Panc1 (cell line): Measurements from ENCODE around the gene RCN1. TPM values are rescaled to one million over a fixed set of nuclear protein-coding genes. Genes with fewer than 3 reads are reported as not detected.
A peak's percentile ranks its signal among the peaks of the same experiment; 100 is the strongest.

Source experiments
- ATAC-seq: fragments of 200-7000 bp; cut with Tn5 transposase; 2 replicates; pipeline ENCODE4 v1.9.1; 2020; ENCODE audit warnings: mild to moderate bottlenecking, moderate library complexity
- BruUV-seq: library from RNA; stranded (reverse); fragments of 400-500 nt; replicated peaks from 2 replicates; lab custom pipeline; 2021; lab: Mats Ljungman, UMichigan
- CTCF ChIA-PET: fragments of 300-600 bp; sonication (Branson Sonifier 250); formaldehyde crosslinking; loops from one replicate; lab custom pipeline; 2022; ENCODE audit warnings: antibody characterized with exemption; lab: Charles Lee
- POLR2A ChIA-PET: fragments of 300-600 bp; sonication (Branson Sonifier 250); formaldehyde crosslinking; loops from one replicate; lab custom pipeline; 2022; ENCODE audit warnings: antibody characterized with exemption; lab: Charles Lee
- DNase-seq: peaks from one replicate; pipeline ENCODE4 v3.0.0-alpha.2; 2010; ENCODE audit warnings: low read depth, low spot score
- H3K27ac ChIP-seq: 2 replicates; pipeline ENCODE4 v1.5.1; 2011; ENCODE audit warnings: mild to moderate bottlenecking, low read length, inconsistent platforms
- H3K27me3 ChIP-seq: fragments of 200-500 bp; sonication (Bioruptor generic); 2 replicates; pipeline ENCODE4 v1.6.0; 2014; ENCODE audit warnings: low read length, inconsistent platforms; ENCODE audit not compliant: control insufficient read depth, insufficient read depth
- H3K36me3 ChIP-seq: fragments of 200-500 bp; sonication (Bioruptor generic); 2 replicates; pipeline ENCODE4 v1.5.1; 2014; ENCODE audit warnings: inconsistent platforms, mild to moderate bottlenecking, low read length, moderate library complexity; ENCODE audit not compliant: control insufficient read depth, insufficient read depth
- H3K4me1 ChIP-seq: 2 replicates; pipeline ENCODE4 v1.5.1; 2011; ENCODE audit warnings: inconsistent platforms, mild to moderate bottlenecking, low read length, moderate library complexity; ENCODE audit not compliant: control insufficient read depth, insufficient read depth
- H3K4me3 ChIP-seq, 2 experiments: 2 replicates each; pipeline ENCODE4 v1.5.1; 2011 to 2012; ENCODE audit warnings: low read depth in 2 of 2, low read length in 2 of 2, mild to moderate bottlenecking in 2 of 2, inconsistent platforms in 1 of 2, moderate library complexity in 1 of 2
- H3K9me3 ChIP-seq: fragments of 200-500 bp; sonication (Bioruptor generic); 2 replicates; pipeline ENCODE4 v1.5.1; 2014; ENCODE audit warnings: low read depth, mild to moderate bottlenecking, inconsistent platforms, low read length, moderate library complexity; ENCODE audit not compliant: control insufficient read depth, insufficient read depth
- CTCF ChIP-seq: fragments of 450-650 bp; IDR thresholded peaks from 2 replicates; pipeline ENCODE4 v1.5.1; 2017; ENCODE audit warnings: mild to moderate bottlenecking
- POLR2AphosphoS5 ChIP-seq: IDR thresholded peaks from 2 replicates; pipeline ENCODE4 v1.6.1; 2012; ENCODE audit warnings: mild to moderate bottlenecking, low read depth, low read length, moderate library complexity
- REST ChIP-seq, 2 experiments: IDR thresholded peaks; 2 replicates each; pipeline ENCODE4 v1.6.1; 2011 to 2012; ENCODE audit warnings: low read depth in 2 of 2, control low read depth in 1 of 2, low read length in 1 of 2, mild to moderate bottlenecking in 1 of 2, moderate library complexity in 1 of 2; ENCODE audit not compliant: insufficient read depth in 1 of 2
- SIN3A ChIP-seq: IDR thresholded peaks from 2 replicates; pipeline ENCODE4 v1.6.1; 2012; ENCODE audit warnings: low read depth, mild to moderate bottlenecking, low read length, moderate library complexity, borderline replicate concordance; ENCODE audit not compliant: insufficient read depth
- TCF7L2 ChIP-seq: IDR thresholded peaks from 2 replicates; pipeline ENCODE4 v1.6.1; 2011; ENCODE audit warnings: mild to moderate bottlenecking, low read depth, low read length, inconsistent platforms
- in situ Hi-C: cut with HindIII; loops from 2 replicates; pipeline ENCODE4 v1.10.0; 2016; ENCODE audit warnings: low sequenced_read_pairs, low pct_unique_long_range_greater_than_20kb
- intact Hi-C: fragments of 100-400 bp; cut with micrococcal nuclease; formaldehyde crosslinking; loops from one replicate; pipeline ENCODE4 v1.10.0; 2022; ENCODE audit not compliant: unreplicated experiment
- total RNA-seq: library from RNA; stranded (reverse); gene quantifications from one replicate; pipeline ENCODE4 v1.2.1, GENCODE V29; 2021; ENCODE audit not compliant: unreplicated experiment

Gene RCN1
- total RNA-seq, 1 experiment from 2014 or later = 120 TPM

- TF ChIP-seq TCF7L2 (no peak), SIN3A (no peak), POLR2AphosphoS5 (no peak), CTCF (peak; percentile 62), REST (IDR thresholded peaks at IDR 0.05; ENCODE audit: insufficient read depth in 1 of 2, low read depth in 2 of 2, low read length in 1 of 2) (no peak)
- ChIA-PET POLR2A (no interaction called here), CTCF (no interaction called here)
- H3K27ac ChIP-seq = no peak overlapping the region
- in situ Hi-C loops = no loop called here
- no peak overlapping the region for H3K4me3 ChIP-seq
- ATAC-seq (peak; percentile 89), DNase-seq (no peak)
- H3K4me1 ChIP-seq = no peaks in the 10 kb centered on the region
- H3K36me3 ChIP-seq = no peaks in the 10 kb centered on the region
- intact Hi-C loops = no loop called here
- no TSS peak for BruUV-seq
- H3K27me3 ChIP-seq = peaks cover 42% of the 10 kb centered on the region
- H3K9me3 ChIP-seq = no peaks in the 10 kb centered on the region
Observed at GRCh38 chr11:32071811-32072210, 19.1 kb upstream of the RCN1 start.

- in situ Hi-C loops = no loop called here
- H3K9me3 ChIP-seq = no peaks in the 10 kb centered on the region
- ChIA-PET POLR2A (no interaction called here), CTCF (interaction anchor here (0.7 kb wide), 1 partner anchor 92 kb away, joined by 3 read pairs; no protein-coding TSS in a partner anchor)
- H3K27ac ChIP-seq = no peak overlapping the region
- ATAC-seq = no peak
- intact Hi-C loops = no loop called here
- BruUV-seq = no TSS peak
- peaks cover 30% of the 10 kb centered on the region for H3K27me3 ChIP-seq
- no peak for DNase-seq
- H3K4me3 ChIP-seq = no peak overlapping the region
- no peaks in the 10 kb centered on the region for H3K36me3 ChIP-seq
- H3K4me1 ChIP-seq = no peaks in the 10 kb centered on the region
- no peak for TF ChIP-seq TCF7L2
- no peak for TF ChIP-seq CTCF
- TF ChIP-seq SIN3A = no peak
- TF ChIP-seq REST (IDR thresholded peaks at IDR 0.05; ENCODE audit: insufficient read depth in 1 of 2, low read depth in 2 of 2, low read length in 1 of 2) = no peak
Observed at GRCh38 chr11:32072872-32073643, 17.8 kb upstream of the RCN1 start.
